HL-60 (cell line): ENCODE data around the gene FOXN1.

Experiments used
- CTCF ChIP-seq: IDR thresholded peaks from one replicate; pipeline ENCODE4 v1.5.1; 2011; ENCODE audit warnings: low read length, control low read depth, inconsistent platforms; ENCODE audit not compliant: insufficient read depth
- GABPA ChIP-seq: IDR thresholded peaks from 2 replicates; pipeline ENCODE4 v1.6.1; 2012; ENCODE audit warnings: low read depth
- POLR2AphosphoS5 ChIP-seq: IDR thresholded peaks from 2 replicates; pipeline ENCODE4 v1.6.1; 2012; ENCODE audit warnings: low read depth
- REST ChIP-seq: IDR thresholded peaks from 2 replicates; pipeline ENCODE4 v1.6.1; 2012; ENCODE audit warnings: low read depth; ENCODE audit not compliant: insufficient replicate concordance
- SPI1 ChIP-seq: IDR thresholded peaks from 2 replicates; pipeline ENCODE4 v1.6.1; 2012; ENCODE audit warnings: low read depth, mild to moderate bottlenecking, borderline replicate concordance

GRCh38 chr17:28524476-28525424 is 18.6 kb downstream of the FOXN1 start:
- TF ChIP-seq CTCF (no peak), POLR2AphosphoS5 (no peak), GABPA (no peak), SPI1 (no peak), REST (no peak)
